Stomach (tissue), 4 donors: ENCODE measurements around the gene NDUFB6.

Experiments used
- CTCF ChIP-seq, 7 experiments: fragments of 450-650 bp in 4 of 7; fragments of 200-600 bp in 3 of 7; sonication (generic) in 3 of 7; IDR thresholded peaks; one replicate each; pipeline ENCODE4 v1.5.1; 2016 to 2019; ENCODE audit warnings: antibody characterized with exemption in 7 of 7, control low read depth in 2 of 7, mild to moderate bottlenecking in 1 of 7
- POLR2A ChIP-seq, 4 donors: fragments of 450-650 bp; IDR thresholded peaks; one replicate each; pipeline ENCODE4 v1.6.1; 2016; ENCODE audit warnings: antibody characterized with exemption in 4 of 4, control low read depth in 2 of 4, mild to moderate bottlenecking in 1 of 4, moderate library complexity in 1 of 4
- POLR2AphosphoS5 ChIP-seq, 3 donors: sonication (generic); formaldehyde crosslinking; IDR thresholded peaks; one replicate each; pipeline ENCODE4 v1.6.1; 2016; ENCODE audit warnings: antibody characterized with exemption in 3 of 3

GRCh38 chr9:32590476-32590875 is 17.5 kb upstream of the NDUFB6 start:
- TF ChIP-seq CTCF (IDR thresholded peaks at IDR 0.05) = no peak
- TF ChIP-seq POLR2A (IDR thresholded peaks at IDR 0.05) = no peak
- TF ChIP-seq POLR2AphosphoS5 (IDR thresholded peaks at IDR 0.05) = no peak
